Activated CD8-positive, alpha-beta memory T cell treated with anti-CD3 and anti-CD28 coated beads for 36 hours (primary cell): ENCODE results near the gene EGFL7. TPM values are rescaled to one million over a fixed set of nuclear protein-coding genes. Genes with fewer than 3 reads are reported as not detected.
"Not testable (repeated sequence)": the region's sequence is repeated elsewhere in the genome, so short reads cannot be mapped to it uniquely, and the experiment has no call there.

Source experiments
- CTCF ChIA-PET: fragments of 350-600 bp; sonication (Branson Sonifier 250); formaldehyde crosslinking; loops from one replicate; lab custom pipeline; 2021; ENCODE audit warnings: antibody characterized with exemption; lab: Charles Lee
- POLR2A ChIA-PET: fragments of 350-600 bp; sonication (Branson Sonifier 250); formaldehyde crosslinking; loops from one replicate; lab custom pipeline; 2021; ENCODE audit warnings: antibody characterized with exemption; lab: Charles Lee
- total RNA-seq, 2 experiments: library from RNA; stranded (reverse); gene quantifications; one replicate each; pipeline ENCODE4 v1.2.3, GENCODE V29; 2021

The EGFL7 gene
- total RNA-seq, 2 experiments from 2014 or later: 0.69 to 0.70 TPM

- ChIA-PET POLR2A (interaction anchor here (0.6 kb wide), 1 partner anchor 163 kb away, joined by 3 read pairs; no protein-coding TSS in a partner anchor), CTCF (interaction anchor here (2.0 kb wide), 1 partner anchor 25 kb away, joined by 5 read pairs; no protein-coding TSS in a partner anchor)
These were observed 34.6 kb downstream of the EGFL7 start for GRCh38 chr9:136697146-136697820.

- ChIA-PET POLR2A (interaction anchor here (0.6 kb wide), 1 partner anchor 164 kb away, joined by 3 read pairs; no protein-coding TSS in a partner anchor), CTCF (interaction anchor here (0.6 kb wide), 1 partner anchor 553 kb away, joined by 3 read pairs; the partner anchor contains the start of gene STPG3)
These were observed 35.3 kb downstream of the EGFL7 start for GRCh38 chr9:136697821-136698526.

- POLR2A ChIA-PET: no interaction called here
- CTCF ChIA-PET: interaction anchor here (0.6 to 1.3 kb wide), 2 partner anchors 13 to 552 kb away, joined by 3 read pairs; partner anchors contain the start of gene STPG3
These were observed 36.0 kb downstream of the EGFL7 start for GRCh38 chr9:136698635-136699246.

GRCh38 chr9:136700304-136700703 is 37.6 kb downstream of the EGFL7 start:
- POLR2A ChIA-PET: interaction anchor here (0.9 to 1.5 kb wide), 2 partner anchors 21 to 27 kb away, joined by 4 to 13 read pairs; no protein-coding TSS in a partner anchor
- CTCF ChIA-PET: interaction anchor here (0.7 to 1.3 kb wide), 3 partner anchors 27 to 337 kb away, joined by 3 to 6 read pairs (median 3); partner anchors contain the start of gene DNLZ

- CTCF ChIA-PET: interaction anchor here (0.7 to 1.3 kb wide), 3 partner anchors 11 to 28 kb away, joined by 3 to 6 read pairs (median 4); no protein-coding TSS in a partner anchor
- POLR2A ChIA-PET: interaction anchor here (0.6 to 1.5 kb wide), 6 partner anchors 8 to 428 kb away, joined by 3 to 13 read pairs (median 4); partner anchors contain the start of gene RABL6
These were observed 38.4 kb downstream of the EGFL7 start for GRCh38 chr9:136700959-136701667.

GRCh38 chr9:136701668-136702053 is 38.9 kb downstream of the EGFL7 start:
- ChIA-PET CTCF (interaction anchor here (1.0 kb wide), 1 partner anchor 25 kb away, joined by 3 read pairs; no protein-coding TSS in a partner anchor), POLR2A (interaction anchor here (1.5 kb wide), 1 partner anchor 26 kb away, joined by 13 read pairs; no protein-coding TSS in a partner anchor)

GRCh38 chr9:136703276-136703860 is 40.7 kb downstream of the EGFL7 start:
- ChIA-PET CTCF (interaction anchor here (1.0 kb wide), 2 partner anchors 31 to 215 kb away, joined by 3 to 4 read pairs; no protein-coding TSS in a partner anchor), POLR2A (interaction anchor here (0.6 kb wide), 1 partner anchor 367 kb away, joined by 5 read pairs; the partner anchor contains the start of gene SAPCD2)

- CTCF ChIA-PET: interaction anchor here (0.7 kb wide), 1 partner anchor 131 kb away, joined by 5 read pairs; no protein-coding TSS in a partner anchor
These were observed 42.0 kb downstream of the EGFL7 start for GRCh38 chr9:136704741-136705140.

GRCh38 chr9:136705564-136705963 is 42.8 kb downstream of the EGFL7 start:
- POLR2A ChIA-PET: no interaction called here
- CTCF ChIA-PET: interaction anchor here (0.7 to 1.1 kb wide), 3 partner anchors 15 to 132 kb away, joined by 3 to 5 read pairs (median 3); no protein-coding TSS in a partner anchor

More at GRCh38 chr9:136704741-136705140, 42.0 kb downstream of the EGFL7 start:
- POLR2A ChIA-PET: not testable (repeated sequence)

GRCh38 chr9:136707011-136707410 is 44.3 kb downstream of the EGFL7 start:
- CTCF ChIA-PET: no interaction called here
- POLR2A ChIA-PET: no interaction called here

GRCh38 chr9:136707849-136708517 is 45.3 kb downstream of the EGFL7 start:
- ChIA-PET CTCF (interaction anchor here (0.5 to 1.1 kb wide), 2 partner anchors 9 to 18 kb away, joined by 3 to 5 read pairs; no protein-coding TSS in a partner anchor), POLR2A (interaction anchor here (1.4 kb wide), 1 partner anchor 20 kb away, joined by 3 read pairs; no protein-coding TSS in a partner anchor)

- ChIA-PET CTCF (interaction anchor here (0.9 kb wide), 1 partner anchor 14 kb away, joined by 3 read pairs; no protein-coding TSS in a partner anchor), POLR2A (interaction anchor here (1.0 kb wide), 1 partner anchor 9 kb away, joined by 5 read pairs; no protein-coding TSS in a partner anchor)
These were observed 46.9 kb downstream of the EGFL7 start for GRCh38 chr9:136709454-136710109.

- CTCF ChIA-PET: interaction anchor here (1.3 kb wide), 1 partner anchor 16 kb away, joined by 4 read pairs; no protein-coding TSS in a partner anchor
These were observed 47.8 kb downstream of the EGFL7 start for GRCh38 chr9:136710543-136710942.

GRCh38 chr9:136711219-136711648 is 48.5 kb downstream of the EGFL7 start:
- CTCF ChIA-PET: interaction anchor here (1.0 to 1.3 kb wide), 3 partner anchors 10 to 16 kb away, joined by 3 to 4 read pairs (median 3); no protein-coding TSS in a partner anchor
- POLR2A ChIA-PET: not testable (repeated sequence)

More at GRCh38 chr9:136710543-136710942, 47.8 kb downstream of the EGFL7 start:
- POLR2A ChIA-PET: no interaction called here

- POLR2A ChIA-PET: no interaction called here
- CTCF ChIA-PET: interaction anchor here (1.0 to 1.3 kb wide), 3 partner anchors 9 to 15 kb away, joined by 3 to 4 read pairs (median 3); no protein-coding TSS in a partner anchor
These were observed 49.3 kb downstream of the EGFL7 start, which contains the start of gene DIPK1B for GRCh38 chr9:136711751-136712689. TSS of gene DIPK1B (plus strand) at chr9:136712572. CDS start at chr9:136712666, 94 bp downstream.
